Choroid plexus epithelial cell (primary cell): ENCODE measurements around the gene MT1F.
"Not testable (repeated sequence)": the region's sequence is repeated elsewhere in the genome, so short reads cannot be mapped to it uniquely, and the experiment has no call there.

Experiments used
- DNase-seq: peaks from one replicate; pipeline ENCODE4 v3.0.0-alpha.2; 2010; ENCODE audit warnings: low read depth
- H3K4me3 ChIP-seq: 2 replicates; pipeline ENCODE4 v1.5.1; 2011; ENCODE audit warnings: low read depth, mild to moderate bottlenecking, control low read depth, low read length, moderate library complexity
- CTCF ChIP-seq: conservative IDR thresholded peaks from 2 replicates; pipeline ENCODE4 v1.5.1; 2011; ENCODE audit warnings: low read depth, mild to moderate bottlenecking, control low read depth, inconsistent platforms, low read length, moderate library complexity

The MT1F gene

GRCh38 chr16:56653218-56653617 lies 4.5 kb upstream of the MT1F start:
- no peak for DNase-seq
- no peak for TF ChIP-seq CTCF
- H3K4me3 ChIP-seq = no peak overlapping the region

GRCh38 chr16:56658327-56658875 lies 642 bp downstream of the MT1F start:
- DNase-seq = no peak
- H3K4me3 ChIP-seq = peak overlapping the region; percentile 58
- TF ChIP-seq CTCF = no peak

GRCh38 chr16:56662357-56663354 lies 4.9 kb downstream of the MT1F start:
- TF ChIP-seq CTCF = no peak
- peak overlapping the region; percentile 30 for H3K4me3 ChIP-seq
- DNase-seq = no peak

- H3K4me3 ChIP-seq = no peak overlapping the region
- no peak for DNase-seq
- TF ChIP-seq CTCF = no peak
Measured at GRCh38 chr16:56664506-56664905, 6.7 kb downstream of the MT1F start.

GRCh38 chr16:56665286-56666261 lies 7.8 kb downstream of the MT1F start:
- DNase-seq, H3K4me3 ChIP-seq: not testable (repeated sequence)

- DNase-seq = peak; percentile 50
- H3K4me3 ChIP-seq = no peak within 1 kb of the TSS
- TF ChIP-seq CTCF = no peak
Measured at GRCh38 chr16:56667581-56668571, 10.1 kb downstream of the MT1F start, which contains the start of gene MT1G. Gene MT1G, minus strand, starts transcription at chr16:56668065. Its CDS starts 72 bp downstream, at chr16:56667993.
